Measurements from ENCODE around the gene CCDC197. TPM values are rescaled to one million over a fixed set of nuclear protein-coding genes. Genes with fewer than 3 reads are reported as not detected.

CCDC197 gene
- total and polyA plus RNA-seq, 2 of the 4 experiments (the other 2 are of a cell fraction), result not detected

GRCh38 chr14:94058128-94058673 is 61.1 kb downstream of the CCDC197 start:
- Histone ChIP-seq H2BK120ac (ENCODE audit: low read depth, low read length) (no peak overlapping the region), H3K4me3 (ENCODE audit: insufficient read depth, low read depth, low read length) (no peak overlapping the region), H3K14ac (replicated peaks; ENCODE audit: low read depth, low read length) (no peak overlapping the region), H3K79me1 (ENCODE audit: low read depth in 1 of 2, low read length in 2 of 2) (peaks cover 42 to 47% of the 10 kb centered on the region in 2 experiments), H4K5ac (ENCODE audit: low read depth, low read length) (no peak overlapping the region), H3K9me3 (ENCODE audit: control insufficient read depth, insufficient read depth, low read length) (no peaks in the 10 kb centered on the region), H4K91ac (ENCODE audit: insufficient read depth, low read depth, low read length) (no peak overlapping the region), H2BK15ac (ENCODE audit: low read depth, low read length) (no peak overlapping the region), H3K4me2 (ENCODE audit: low read depth, low read length) (no peak overlapping the region), H3K36me3 (ENCODE audit: control insufficient read depth, insufficient read depth, low read length) (peaks cover 67% of the 10 kb centered on the region), H4K8ac (ENCODE audit: low read depth in 2 of 2, low read length in 2 of 2) (no peak overlapping the region), H2BK5ac (ENCODE audit: low read depth, low read length, poor library complexity, severe bottlenecking) (no peak overlapping the region), H3K4me1 (ENCODE audit: control insufficient read depth, insufficient read depth, low read length) (peaks cover 6% of the 10 kb centered on the region), H2AFZ (replicated peaks; ENCODE audit: low read length, poor library complexity) (no peak overlapping the region), H2AK9ac (replicated peaks; ENCODE audit: low read depth, low read length, poor library complexity) (no peak overlapping the region), H3K56ac (ENCODE audit: extremely low read depth, insufficient read depth, low read length) (no peak overlapping the region), H3K27ac (ENCODE audit: insufficient read depth, low read length) (no peak overlapping the region), H3K27me3 (ENCODE audit: control insufficient read depth, insufficient read depth, low read length) (no peaks in the 10 kb centered on the region), H3K4ac (ENCODE audit: low read depth, low read length) (no peak overlapping the region), H3K9me1 (ENCODE audit: insufficient read depth, low read length) (peaks cover 6% of the 10 kb centered on the region), H4K20me1 (ENCODE audit: insufficient read depth, low read length) (peaks cover 14% of the 10 kb centered on the region), H2AK5ac (ENCODE audit: low read depth, low read length) (no peak overlapping the region), H3K23ac (ENCODE audit: low read depth, low read length) (no peak overlapping the region), H3K18ac (ENCODE audit: low read depth, low read length) (no peak overlapping the region), H2BK20ac (ENCODE audit: low read depth, low read length) (no peak overlapping the region), H3K9ac (ENCODE audit: low read depth, low read length) (no peak overlapping the region)
- in situ Hi-C loops (cut with MboI; ENCODE audit: low sequenced_read_pairs) (no loop called here), dilution Hi-C loops (cut with HindIII; ENCODE audit: low sequenced_read_pairs, unreplicated experiment) (no loop called here), intact Hi-C loops (cut with micrococcal nuclease) (no loop called here)
- TF ChIP-seq RAD21 (IDR thresholded peaks at IDR 0.05; ENCODE audit: low read length), result no peak
- TF ChIP-seq FOS (IDR thresholded peaks at IDR 0.05; ENCODE audit: low read depth, low read length), result no peak
- no peak for TF ChIP-seq CHD1 (IDR thresholded peaks at IDR 0.05; ENCODE audit: low read depth, low read length)
- TF ChIP-seq SMC3 (IDR thresholded peaks at IDR 0.05; ENCODE audit: low read depth, low read length), result no peak
- TF ChIP-seq POLR2A (IDR thresholded peaks at IDR 0.05; ENCODE audit: low read depth, low read length), result no peak
- no peak for TF ChIP-seq MXI1 (IDR thresholded peaks at IDR 0.05; ENCODE audit: borderline replicate concordance, low read depth, low read length)
- TF ChIP-seq RFX5 (IDR thresholded peaks at IDR 0.05; ENCODE audit: low read depth, low read length), result no peak
- no peak for TF ChIP-seq CTCF (conservative IDR thresholded peaks at IDR 0.05; ENCODE audit: low read depth, low read length)
- no peak for TF ChIP-seq USF2 (IDR thresholded peaks at IDR 0.05; ENCODE audit: low read depth, low read length)
- TF ChIP-seq MAFK (IDR thresholded peaks at IDR 0.05; ENCODE audit: low read depth, low read length), result no peak
- no peak for TF ChIP-seq RCOR1 (IDR thresholded peaks at IDR 0.05; ENCODE audit: insufficient replicate concordance, low read length)
- TF ChIP-seq CEBPB (IDR thresholded peaks at IDR 0.05; ENCODE audit: low read depth, low read length), result no peak
- TF ChIP-seq BHLHE40 (IDR thresholded peaks at IDR 0.05; ENCODE audit: low read depth, low read length), result no peak
- TF ChIP-seq ELK1 (IDR thresholded peaks at IDR 0.05; ENCODE audit: borderline replicate concordance, low read depth, low read length), result no peak
- TF ChIP-seq NFE2L2 (IDR thresholded peaks at IDR 0.05; ENCODE audit: low read depth, low read length), result no peak
- no CpG with 5 or more reads among the region's 1 CpG for WGBS, 2 experiments (ENCODE audit: extremely low coverage in 2 of 2, insufficient read length in 1 of 2)
- no peak for DNase-seq
- ATAC-seq (ENCODE audit: low read depth), result no peak
- BruUV-seq (replicated peaks), result no TSS peak
- ChIA-PET POLR2A (ENCODE audit: unreplicated experiment) (no interaction called here), CTCF (no interaction called here)

Data from IMR-90 (cell line).